HFFc6 (cell line): ENCODE data around the gene TMEM255B. TPM values are rescaled to one million over a fixed set of nuclear protein-coding genes. Genes with fewer than 3 reads are reported as not detected.

ENCODE experiments used
- DNase-seq: peaks from one replicate; pipeline ENCODE4 v3.0.0-alpha.2; 2018
- H3K27ac Mint-ChIP-seq: 2 replicates; pipeline ENCODE4 v1.8.0; 2020; ENCODE audit warnings: mild to moderate bottlenecking, mixed read lengths
- H3K27me3 Mint-ChIP-seq: 2 replicates; pipeline ENCODE4 v1.8.0; 2021; ENCODE audit warnings: mild to moderate bottlenecking, moderate library complexity, mixed read lengths; ENCODE audit not compliant: insufficient read depth
- H3K36me3 Mint-ChIP-seq: 2 replicates; pipeline ENCODE4 v1.8.0; 2021; ENCODE audit warnings: low read depth, mixed read lengths
- H3K4me1 Mint-ChIP-seq: 2 replicates; pipeline ENCODE4 v1.8.0; 2020; ENCODE audit warnings: low read depth, mixed read lengths
- H3K4me3 Mint-ChIP-seq: 2 replicates; pipeline ENCODE4 v1.8.0; 2020; ENCODE audit warnings: mild to moderate bottlenecking, moderate library complexity, mixed read lengths
- H3K9me3 Mint-ChIP-seq: 2 replicates; pipeline ENCODE4 v1.8.0; 2020; ENCODE audit warnings: mild to moderate bottlenecking, mixed read lengths
- total RNA-seq, 6 experiments: library from RNA; stranded (reverse); fragmentation: NEBNext Ultra II Directional; extraction: Animal tissue kit (Norgen Biotek cat#: 25700); gene quantifications; 2 replicates in 1 of 6; 3 replicates in 5 of 6; pipeline ENCODE4 v1.2.3, GENCODE V29; 2021
- TF ChIP-seq, protein P1 (sequence below): fragments of 200-600 bp; sonication (generic); IDR thresholded peaks from 2 replicates; pipeline ENCODE4 v1.5.0; 2021; ENCODE audit warnings: antibody characterized with exemption, mild to moderate bottlenecking

Gene TMEM255B
- total RNA-seq, 6 experiments from 2014 or later: 8.2 to 10.3 (median 9.1) TPM

- TF ChIP-seq, protein P1, sequence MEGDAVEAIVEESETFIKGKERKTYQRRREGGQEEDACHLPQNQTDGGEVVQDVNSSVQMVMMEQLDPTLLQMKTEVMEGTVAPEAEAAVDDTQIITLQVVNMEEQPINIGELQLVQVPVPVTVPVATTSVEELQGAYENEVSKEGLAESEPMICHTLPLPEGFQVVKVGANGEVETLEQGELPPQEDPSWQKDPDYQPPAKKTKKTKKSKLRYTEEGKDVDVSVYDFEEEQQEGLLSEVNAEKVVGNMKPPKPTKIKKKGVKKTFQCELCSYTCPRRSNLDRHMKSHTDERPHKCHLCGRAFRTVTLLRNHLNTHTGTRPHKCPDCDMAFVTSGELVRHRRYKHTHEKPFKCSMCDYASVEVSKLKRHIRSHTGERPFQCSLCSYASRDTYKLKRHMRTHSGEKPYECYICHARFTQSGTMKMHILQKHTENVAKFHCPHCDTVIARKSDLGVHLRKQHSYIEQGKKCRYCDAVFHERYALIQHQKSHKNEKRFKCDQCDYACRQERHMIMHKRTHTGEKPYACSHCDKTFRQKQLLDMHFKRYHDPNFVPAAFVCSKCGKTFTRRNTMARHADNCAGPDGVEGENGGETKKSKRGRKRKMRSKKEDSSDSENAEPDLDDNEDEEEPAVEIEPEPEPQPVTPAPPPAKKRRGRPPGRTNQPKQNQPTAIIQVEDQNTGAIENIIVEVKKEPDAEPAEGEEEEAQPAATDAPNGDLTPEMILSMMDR: no peak
- Mint-ChIP-seq H3K36me3 (peaks cover 12% of the 10 kb centered on the region), H3K4me1 (peaks cover 41% of the 10 kb centered on the region), H3K27me3 (peaks cover 14% of the 10 kb centered on the region), H3K27ac (no peak overlapping the region), H3K9me3 (peaks cover 6% of the 10 kb centered on the region; the same call in 1 of the 2 replicates), H3K4me3 (no peak overlapping the region)
- DNase-seq: no peak
Measured at GRCh38 chr13:113765564-113765910, 6.5 kb downstream of the TMEM255B start.

GRCh38 chr13:113766035-113766800, 7.2 kb downstream of the TMEM255B start:
- DNase-seq: no peak
- Mint-ChIP-seq H3K4me3 (no peak overlapping the region), H3K27ac (no peak overlapping the region), H3K9me3 (peaks cover 10% of the 10 kb centered on the region), H3K27me3 (peaks cover 12% of the 10 kb centered on the region), H3K4me1 (peaks cover 39% of the 10 kb centered on the region), H3K36me3 (peaks cover 15% of the 10 kb centered on the region)
- TF ChIP-seq, protein P1: no peak

DNA sequence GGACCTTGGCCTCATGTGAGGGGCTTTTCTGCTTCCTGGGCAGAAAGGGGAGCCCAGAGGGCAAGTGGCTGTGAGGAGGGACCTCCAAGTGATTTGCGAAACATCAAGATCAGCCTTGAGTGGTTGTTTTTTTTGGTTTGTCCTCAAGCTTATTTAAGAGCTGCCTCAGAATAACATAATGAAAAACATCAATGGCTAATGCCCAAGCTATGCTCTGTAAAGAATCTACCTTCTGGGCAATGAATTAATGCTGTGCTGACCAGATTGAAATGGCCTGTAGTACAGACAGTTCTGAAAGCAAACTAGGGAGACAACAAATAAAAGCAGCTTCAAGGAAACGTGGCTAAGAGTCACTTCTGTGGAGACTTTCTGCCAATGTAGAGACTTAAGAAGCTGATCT, 8.3 kb downstream of the TMEM255B start:
- Mint-ChIP-seq H3K27me3 (peaks cover 9% of the 10 kb centered on the region), H3K4me3 (no peak overlapping the region), H3K4me1 (peaks cover 38% of the 10 kb centered on the region), H3K36me3 (peaks cover 17% of the 10 kb centered on the region), H3K27ac (no peak overlapping the region), H3K9me3 (peaks cover 20% of the 10 kb centered on the region)
- TF ChIP-seq, protein P1: no peak
- no peak for DNase-seq

- peaks cover 25% of the 10 kb centered on the region for H3K9me3 Mint-ChIP-seq
- H3K27ac Mint-ChIP-seq: no peak overlapping the region
- peaks cover 9% of the 10 kb centered on the region for H3K27me3 Mint-ChIP-seq
- TF ChIP-seq, protein P1: no peak
- H3K36me3 Mint-ChIP-seq: peaks cover 17% of the 10 kb centered on the region
- DNase-seq: no peak
- no peak overlapping the region for H3K4me3 Mint-ChIP-seq
- H3K4me1 Mint-ChIP-seq: peaks cover 41% of the 10 kb centered on the region
Measured at GRCh38 chr13:113768018-113768905, 9.2 kb downstream of the TMEM255B start.

DNA sequence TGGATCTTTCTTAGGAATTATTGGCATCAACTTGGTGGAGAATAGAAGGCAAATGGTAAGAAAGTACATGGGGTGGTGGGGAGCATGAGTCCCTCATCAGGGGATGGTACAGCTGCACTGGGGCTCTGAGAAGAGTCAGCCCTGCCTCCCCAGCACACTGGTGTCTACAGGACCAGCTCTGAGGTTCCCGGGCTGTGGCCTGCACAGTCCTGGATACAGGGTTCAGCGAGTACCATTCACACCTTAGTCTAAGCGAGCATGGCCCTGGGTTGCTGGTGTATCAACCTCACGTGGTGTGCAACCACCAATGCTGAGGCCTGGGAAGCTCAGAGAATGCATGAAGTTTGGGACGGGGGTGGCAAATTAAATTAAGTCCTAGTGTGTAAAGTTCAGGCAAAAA, 10.1 kb downstream of the TMEM255B start:
- Mint-ChIP-seq H3K27ac (no peak overlapping the region), H3K4me3 (no peak overlapping the region), H3K36me3 (peaks cover 17% of the 10 kb centered on the region), H3K27me3 (peaks cover 9% of the 10 kb centered on the region), H3K9me3 (peaks cover 25% of the 10 kb centered on the region), H3K4me1 (peaks cover 41% of the 10 kb centered on the region)
- DNase-seq: no peak
- TF ChIP-seq, protein P1: no peak
